IPS DF 6.9 (cell line): ENCODE measurements around the gene CYP2B6.
A peak's percentile ranks its signal among the peaks of the same experiment; 100 is the strongest.
"Not testable (repeated sequence)": the region's sequence is repeated elsewhere in the genome, so short reads cannot be mapped to it uniquely, and the experiment has no call there.

ENCODE experiments used
- DNase-seq: peaks from one replicate; pipeline ENCODE4 v3.0.0-alpha.2; 2013; ENCODE audit warnings: low read depth, low spot score
- H3K27ac ChIP-seq: one replicate; pipeline ENCODE4 v1.5.1; 2013; ENCODE audit warnings: low read length, control low read depth
- H3K27me3 ChIP-seq: 2 replicates; pipeline ENCODE4 v1.6.1; 2013; ENCODE audit warnings: mild to moderate bottlenecking, low read length; ENCODE audit not compliant: control insufficient read depth, insufficient read depth
- H3K36me3 ChIP-seq: 2 replicates; pipeline ENCODE4 v1.6.1; 2013; ENCODE audit warnings: low read length; ENCODE audit not compliant: control insufficient read depth, insufficient read depth
- H3K4me1 ChIP-seq: 2 replicates; pipeline ENCODE4 v1.6.1; 2013; ENCODE audit warnings: low read length; ENCODE audit not compliant: control insufficient read depth, insufficient read depth
- H3K4me3 ChIP-seq: 2 replicates; pipeline ENCODE4 v1.5.1; 2013; ENCODE audit warnings: mild to moderate bottlenecking, low read length
- H3K9me3 ChIP-seq: 2 replicates; pipeline ENCODE4 v1.6.1; 2013; ENCODE audit warnings: low read length, inconsistent platforms; ENCODE audit not compliant: control insufficient read depth, insufficient read depth
- WGBS: extraction: QIAGEN DNeasy Blood & Tissue Kit; methylation state at CpG from one replicate; pipeline ENCODE4 v1.1.7; 2013; ENCODE audit warnings: mixed read lengths, missing lambda C conversion rate; ENCODE audit not compliant: insufficient read length, insufficient coverage; 5-methylcytosine and 5-hydroxymethylcytosine counted together

CYP2B6 gene

GRCh38 chr19:41029524-41030432, 38.7 kb downstream of the CYP2B6 start:
- no peaks in the 10 kb centered on the region for H3K36me3 ChIP-seq
- no peaks in the 10 kb centered on the region for H3K27me3 ChIP-seq
- no peaks in the 10 kb centered on the region for H3K4me1 ChIP-seq
- H3K27ac ChIP-seq = no peak overlapping the region
- H3K4me3 ChIP-seq = no peak overlapping the region
- no CpG with 5 or more reads among the region's 4 CpGs for WGBS
- H3K9me3 ChIP-seq = no peaks in the 10 kb centered on the region
- DNase-seq = no peak

GRCh38 chr19:41030651-41031050, 39.6 kb downstream of the CYP2B6 start:
- no CpG with 5 or more reads among the region's 6 CpGs for WGBS
- no peak overlapping the region for H3K4me3 ChIP-seq
- no peaks in the 10 kb centered on the region for H3K9me3 ChIP-seq
- no peaks in the 10 kb centered on the region for H3K4me1 ChIP-seq
- no peak for DNase-seq
- H3K36me3 ChIP-seq = no peaks in the 10 kb centered on the region
- no peaks in the 10 kb centered on the region for H3K27me3 ChIP-seq
- no peak overlapping the region for H3K27ac ChIP-seq

DNA sequence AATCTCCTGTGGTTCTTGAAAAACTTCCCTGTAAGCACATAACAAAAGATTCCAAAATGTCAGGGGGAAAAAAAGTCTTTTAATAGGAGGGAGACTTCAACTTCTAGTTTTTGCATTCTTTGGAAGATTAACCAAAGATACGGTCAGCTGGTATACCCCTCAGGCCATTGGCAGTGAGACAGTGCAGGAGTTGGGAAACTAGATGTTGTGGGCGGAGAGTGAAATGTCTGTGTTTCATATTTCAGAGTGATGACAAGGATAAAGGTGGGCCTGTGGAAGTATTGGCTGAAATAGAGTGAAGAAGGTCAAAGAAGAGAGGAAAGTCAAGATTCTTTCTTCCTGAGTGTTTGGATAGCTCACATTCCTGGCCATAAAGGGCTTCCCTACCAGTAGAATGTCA, 40.8 kb downstream of the CYP2B6 start:
- H3K27me3 ChIP-seq = no peaks in the 10 kb centered on the region
- no peak overlapping the region for H3K27ac ChIP-seq
- WGBS = no CpG with 5 or more reads among the region's 2 CpGs
- H3K4me3 ChIP-seq = no peak overlapping the region
- no peaks in the 10 kb centered on the region for H3K9me3 ChIP-seq
- no peaks in the 10 kb centered on the region for H3K36me3 ChIP-seq
- no peak for DNase-seq
- no peaks in the 10 kb centered on the region for H3K4me1 ChIP-seq

DNA sequence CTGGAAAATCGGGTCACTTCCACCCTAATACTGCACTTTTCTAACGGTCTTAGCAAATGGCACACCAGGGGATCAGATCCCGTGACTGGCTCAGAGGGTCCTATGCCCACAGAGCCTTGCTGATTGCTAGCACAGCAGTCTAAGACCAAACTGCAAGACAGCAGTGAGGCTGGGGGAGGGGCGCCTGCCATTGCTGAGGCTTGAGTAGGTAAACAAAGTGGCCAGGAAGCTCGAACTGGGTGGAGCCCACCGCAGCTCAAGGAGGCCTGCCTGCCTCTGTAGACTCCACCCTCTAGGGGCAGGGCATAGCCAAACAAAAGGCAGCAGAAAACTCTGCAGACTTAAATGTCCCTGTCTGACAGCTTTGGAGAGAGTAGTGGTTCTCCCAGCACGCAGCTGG, 42.2 kb downstream of the CYP2B6 start:
- H3K4me1 ChIP-seq, H3K27me3 ChIP-seq, H3K4me3 ChIP-seq, H3K9me3 ChIP-seq, H3K36me3 ChIP-seq, DNase-seq, H3K27ac ChIP-seq: not testable (repeated sequence)
- no CpG with 5 or more reads among the region's 7 CpGs for WGBS

- no CpG with 5 or more reads among the region's 1 CpG for WGBS
- no peaks in the 10 kb centered on the region for H3K4me1 ChIP-seq
- no peaks in the 10 kb centered on the region for H3K36me3 ChIP-seq
- H3K9me3 ChIP-seq = no peaks in the 10 kb centered on the region
- DNase-seq = no peak
- H3K27ac ChIP-seq = no peak overlapping the region
- no peak overlapping the region for H3K4me3 ChIP-seq
- no peaks in the 10 kb centered on the region for H3K27me3 ChIP-seq
Observed at GRCh38 chr19:41039806-41040205, 48.7 kb downstream of the CYP2B6 start.

DNA sequence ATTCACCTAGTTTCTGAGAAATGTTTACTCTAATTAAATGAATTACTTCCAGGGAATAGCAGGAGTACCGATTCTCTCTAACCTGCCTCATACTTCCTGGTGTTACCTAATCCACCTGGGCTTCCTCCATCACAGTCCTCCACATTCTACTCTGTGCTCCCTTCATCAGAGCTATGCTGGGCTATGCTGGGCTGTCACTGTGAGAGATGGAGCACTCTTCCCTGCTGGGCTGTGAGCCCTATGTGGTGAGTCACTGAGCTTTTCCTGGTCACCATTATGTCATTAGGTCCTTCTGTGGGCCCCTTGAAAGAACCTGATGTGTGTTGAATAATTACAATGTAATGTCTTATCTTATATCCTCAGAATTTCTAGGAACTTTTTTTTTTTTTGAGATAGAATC, 54.0 kb downstream of the CYP2B6 start:
- not testable (repeated sequence) for H3K27ac ChIP-seq, H3K4me1 ChIP-seq, H3K4me3 ChIP-seq, H3K36me3 ChIP-seq, DNase-seq, H3K27me3 ChIP-seq, H3K9me3 ChIP-seq
- WGBS = no CpG with 5 or more reads among the region's 1 CpG

- Histone ChIP-seq H3K9me3 (no peaks in the 10 kb centered on the region), H3K27me3 (no peaks in the 10 kb centered on the region)
- WGBS = no CpG with 5 or more reads among the region's 13 CpGs
Observed at GRCh38 chr19:41050426-41050825, 59.3 kb downstream of the CYP2B6 start.

GRCh38 chr19:41052162-41052561, 61.1 kb downstream of the CYP2B6 start:
- not testable (repeated sequence) for DNase-seq, H3K27me3 ChIP-seq, H3K36me3 ChIP-seq, H3K27ac ChIP-seq, H3K9me3 ChIP-seq, H3K4me1 ChIP-seq, H3K4me3 ChIP-seq
- no CpG with 5 or more reads among the region's 7 CpGs for whole genome bisulfite sequencing

More at GRCh38 chr19:41050426-41050825, 59.3 kb downstream of the CYP2B6 start:
- no peak for DNase-seq
- no peak overlapping the region for H3K4me3 ChIP-seq
- H3K4me1 ChIP-seq = no peaks in the 10 kb centered on the region
- no peaks in the 10 kb centered on the region for H3K36me3 ChIP-seq
- H3K27ac ChIP-seq = no peak overlapping the region

- H3K36me3 ChIP-seq = not testable (repeated sequence)
- WGBS = no CpG with 5 or more reads among the region's 10 CpGs
Observed at GRCh38 chr19:41053331-41053730, 62.2 kb downstream of the CYP2B6 start.

GRCh38 chr19:41064974-41065569, 74.0 kb downstream of the CYP2B6 start:
- DNase-seq = peak; percentile 22
- WGBS = no CpG with 5 or more reads among the region's 7 CpGs
- H3K27me3 ChIP-seq = no peaks in the 10 kb centered on the region
- H3K9me3 ChIP-seq = no peaks in the 10 kb centered on the region
- H3K36me3 ChIP-seq = no peaks in the 10 kb centered on the region
- H3K27ac ChIP-seq = no peak overlapping the region
- H3K4me1 ChIP-seq = no peaks in the 10 kb centered on the region
- no peak overlapping the region for H3K4me3 ChIP-seq

More at GRCh38 chr19:41053331-41053730, 62.2 kb downstream of the CYP2B6 start:
- not testable (repeated sequence) for H3K4me3 ChIP-seq, H3K4me1 ChIP-seq, H3K27ac ChIP-seq, H3K27me3 ChIP-seq, DNase-seq, H3K9me3 ChIP-seq
